ENCODE results near the gene CAMKMT. TPM values are rescaled to one million over a fixed set of nuclear protein-coding genes. Genes with fewer than 3 reads are reported as not detected.

The CAMKMT gene
- total and polyA plus RNA-seq, 2 donors (not counting 1 experiment from before 2014, with no cell fraction given) = 6.2 to 23.3 TPM

DNA sequence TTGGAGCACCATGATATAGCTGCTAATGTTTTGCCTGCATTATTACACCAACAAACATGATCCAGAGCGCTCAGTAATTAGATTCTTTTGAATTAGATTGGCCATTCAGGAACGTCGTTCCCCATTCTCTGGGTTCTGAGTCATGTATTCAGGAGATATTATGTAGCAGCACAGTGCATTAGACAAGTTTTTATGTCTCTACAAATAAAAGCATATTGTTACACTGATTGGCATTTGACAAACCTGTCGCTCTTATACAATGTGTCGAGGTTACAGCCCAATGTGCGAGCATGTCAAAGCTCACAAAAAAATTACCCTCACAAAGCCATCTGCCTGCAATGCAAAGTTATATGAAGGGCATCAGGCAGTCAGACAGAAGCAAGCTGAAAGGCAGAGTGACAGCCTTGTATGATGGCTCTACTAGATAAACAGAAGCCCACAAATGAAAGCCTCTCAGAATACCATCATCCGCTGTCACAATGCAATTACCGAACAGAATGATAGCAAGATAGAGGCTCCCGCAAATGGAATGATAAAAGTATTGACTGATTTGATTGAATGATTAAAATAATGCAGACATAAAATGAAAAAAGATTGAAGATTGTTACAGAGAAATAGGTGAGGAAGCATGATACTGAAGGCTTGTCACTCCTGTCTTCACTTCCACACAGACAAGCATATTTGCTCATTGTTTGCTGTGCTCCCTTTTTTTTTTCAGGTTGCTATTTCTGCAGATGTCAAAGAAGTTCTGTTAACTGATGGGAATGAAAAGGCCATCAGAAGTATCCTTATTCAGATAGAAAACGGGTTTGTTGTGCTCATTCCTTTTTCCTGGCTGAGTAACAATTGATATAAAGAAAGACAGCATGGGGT, 345.2 kb downstream of the CAMKMT start:
- H2AFZ ChIP-seq (ENCODE audit: insufficient read depth, low read depth, low read length, poor library complexity, severe bottlenecking) = no peak overlapping the region
- no peaks in the 10 kb centered on the region for H4K20me1 ChIP-seq (ENCODE audit: control insufficient read depth, insufficient read depth, low read length, poor library complexity, severe bottlenecking)
- ATAC-seq (ENCODE audit: low read depth) = no peak
- H3K4me1 ChIP-seq (ENCODE audit: control insufficient read depth in 2 of 2, insufficient read depth in 2 of 2, low read length in 2 of 2) = peaks cover 32 to 40% of the 10 kb centered on the region in 2 donors
- Mint-ChIP-seq H3K4me3 (no peak overlapping the region), H3K27ac (no peak overlapping the region), H3K27me3 (no peaks in the 10 kb centered on the region), H3K4me1 (peaks cover 46% of the 10 kb centered on the region), H3K9me3 (ENCODE audit: insufficient read depth) (peaks cover 2% of the 10 kb centered on the region)
- no peaks in the 10 kb centered on the region for H3K36me3 ChIP-seq (replicated peaks in 1 of 2; ENCODE audit: control extremely low read depth in 1 of 2, control insufficient read depth in 1 of 2, extremely low read depth in 1 of 2, insufficient read depth in 2 of 2, low read length in 1 of 2)
- no peak overlapping the region for H3K27ac ChIP-seq (ENCODE audit: low read length in 2 of 2)
- peaks cover 3% of the 10 kb centered on the region for H3K79me2 ChIP-seq (ENCODE audit: control insufficient read depth, insufficient read depth, low read length)
- DNase-seq = no peak
- intact Hi-C loops (cut with micrococcal nuclease) = no loop called here
- no CpG with 5 or more reads among the region's 10 CpGs for WGBS (ENCODE audit: insufficient coverage)
- H3K9ac ChIP-seq (ENCODE audit: low read length) = no peak overlapping the region
- TF ChIP-seq EZH2 (IDR thresholded peaks at IDR 0.05; ENCODE audit: borderline replicate concordance, insufficient read depth, low read depth, low read length, poor library complexity, severe bottlenecking) = no peak
- TF ChIP-seq, protein P1, sequence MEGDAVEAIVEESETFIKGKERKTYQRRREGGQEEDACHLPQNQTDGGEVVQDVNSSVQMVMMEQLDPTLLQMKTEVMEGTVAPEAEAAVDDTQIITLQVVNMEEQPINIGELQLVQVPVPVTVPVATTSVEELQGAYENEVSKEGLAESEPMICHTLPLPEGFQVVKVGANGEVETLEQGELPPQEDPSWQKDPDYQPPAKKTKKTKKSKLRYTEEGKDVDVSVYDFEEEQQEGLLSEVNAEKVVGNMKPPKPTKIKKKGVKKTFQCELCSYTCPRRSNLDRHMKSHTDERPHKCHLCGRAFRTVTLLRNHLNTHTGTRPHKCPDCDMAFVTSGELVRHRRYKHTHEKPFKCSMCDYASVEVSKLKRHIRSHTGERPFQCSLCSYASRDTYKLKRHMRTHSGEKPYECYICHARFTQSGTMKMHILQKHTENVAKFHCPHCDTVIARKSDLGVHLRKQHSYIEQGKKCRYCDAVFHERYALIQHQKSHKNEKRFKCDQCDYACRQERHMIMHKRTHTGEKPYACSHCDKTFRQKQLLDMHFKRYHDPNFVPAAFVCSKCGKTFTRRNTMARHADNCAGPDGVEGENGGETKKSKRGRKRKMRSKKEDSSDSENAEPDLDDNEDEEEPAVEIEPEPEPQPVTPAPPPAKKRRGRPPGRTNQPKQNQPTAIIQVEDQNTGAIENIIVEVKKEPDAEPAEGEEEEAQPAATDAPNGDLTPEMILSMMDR (IDR thresholded peaks at IDR 0.05) = no peak
- H3K27me3 ChIP-seq (replicated peaks in 1 of 4; ENCODE audit: control extremely low read depth in 1 of 4, control insufficient read depth in 3 of 4, insufficient read depth in 4 of 4, low read length in 3 of 4) = no peaks in the 10 kb centered on the region
- no peaks in the 10 kb centered on the region for H3K9me3 ChIP-seq (ENCODE audit: control extremely low read depth in 1 of 3, control insufficient read depth in 2 of 3, insufficient read depth in 1 of 3, low read length in 2 of 3)
- H3K4me3 ChIP-seq (ENCODE audit: control extremely low read depth in 1 of 5, extremely low read depth in 1 of 5, insufficient read depth in 1 of 5, low read depth in 2 of 5, low read length in 4 of 5) = no peak overlapping the region
- POLR2A ChIA-PET = no interaction called here
- CTCF ChIA-PET = interaction anchor here (0.6 to 2.3 kb wide), 3 partner anchors 9 to 314 kb away, joined by 3 to 15 read pairs (median 4); no protein-coding TSS in a partner anchor
- no peak overlapping the region for H3K4me2 ChIP-seq (replicated peaks; ENCODE audit: low read depth, low read length, poor library complexity, severe bottlenecking)

Measured in B cell (primary cell).